HG03457 (cell line): ENCODE results near the gene AIPL1.

Source experiments
- ATAC-seq: cut with Tn5 transposase; IDR thresholded peaks from one replicate; pipeline ENCODE4 v1.9.1; 2021; ENCODE audit warnings: moderate number of reproducible peaks; ENCODE audit not compliant: unreplicated experiment

AIPL1 gene

GRCh38 chr17:6452471-6453266 lies 17.7 kb upstream of the AIPL1 start:
- no peak for ATAC-seq

- no peak for ATAC-seq
These were observed 16.3 kb upstream of the AIPL1 start for GRCh38 chr17:6450926-6451832.

GRCh38 chr17:6449307-6449706 lies 14.4 kb upstream of the AIPL1 start:
- no peak for ATAC-seq

- no peak for ATAC-seq
These were observed 13.6 kb upstream of the AIPL1 start for GRCh38 chr17:6448473-6448872.

GRCh38 chr17:6446516-6447100 lies 11.7 kb upstream of the AIPL1 start:
- ATAC-seq, result no peak

GRCh38 chr17:6444571-6445335 lies 9.8 kb upstream of the AIPL1 start:
- no peak for ATAC-seq

- ATAC-seq, result peak; percentile 62
These were observed 9.0 kb upstream of the AIPL1 start, which contains the start of gene PIMREG for GRCh38 chr17:6443692-6444570. TSS of gene PIMREG (plus strand) at chr17:6444455. CDS start at chr17:6445111, 656 bp downstream.

- ATAC-seq, result no peak
These were observed 7.9 kb upstream of the AIPL1 start for GRCh38 chr17:6442775-6443174.

GRCh38 chr17:6439951-6440350 lies 5.0 kb upstream of the AIPL1 start:
- ATAC-seq, result no peak

- ATAC-seq, result no peak
These were observed 3.0 kb upstream of the AIPL1 start for GRCh38 chr17:6437956-6438355.

- no peak for ATAC-seq
These were observed 2.5 kb upstream of the AIPL1 start for GRCh38 chr17:6437466-6437865.

GRCh38 chr17:6435968-6436367 lies 1.0 kb upstream of the AIPL1 start:
- ATAC-seq, result no peak

GRCh38 chr17:6430769-6431168 lies 4.2 kb downstream of the AIPL1 start:
- no peak for ATAC-seq

GRCh38 chr17:6429266-6429665 lies 5.7 kb downstream of the AIPL1 start:
- no peak for ATAC-seq

GRCh38 chr17:6428207-6428965 lies 6.5 kb downstream of the AIPL1 start:
- no peak for ATAC-seq

- no peak for ATAC-seq
These were observed 7.6 kb downstream of the AIPL1 start for GRCh38 chr17:6427279-6427781.

- ATAC-seq, result no peak
These were observed 8.4 kb downstream of the AIPL1 start for GRCh38 chr17:6426356-6427101.

- no peak for ATAC-seq
These were observed 9.5 kb downstream of the AIPL1 start for GRCh38 chr17:6425407-6425806.
